ENCODE results near the gene HOXD10.
A peak's percentile ranks its signal among the peaks of the same experiment; 100 is the strongest.

HOXD10 gene

DNA sequence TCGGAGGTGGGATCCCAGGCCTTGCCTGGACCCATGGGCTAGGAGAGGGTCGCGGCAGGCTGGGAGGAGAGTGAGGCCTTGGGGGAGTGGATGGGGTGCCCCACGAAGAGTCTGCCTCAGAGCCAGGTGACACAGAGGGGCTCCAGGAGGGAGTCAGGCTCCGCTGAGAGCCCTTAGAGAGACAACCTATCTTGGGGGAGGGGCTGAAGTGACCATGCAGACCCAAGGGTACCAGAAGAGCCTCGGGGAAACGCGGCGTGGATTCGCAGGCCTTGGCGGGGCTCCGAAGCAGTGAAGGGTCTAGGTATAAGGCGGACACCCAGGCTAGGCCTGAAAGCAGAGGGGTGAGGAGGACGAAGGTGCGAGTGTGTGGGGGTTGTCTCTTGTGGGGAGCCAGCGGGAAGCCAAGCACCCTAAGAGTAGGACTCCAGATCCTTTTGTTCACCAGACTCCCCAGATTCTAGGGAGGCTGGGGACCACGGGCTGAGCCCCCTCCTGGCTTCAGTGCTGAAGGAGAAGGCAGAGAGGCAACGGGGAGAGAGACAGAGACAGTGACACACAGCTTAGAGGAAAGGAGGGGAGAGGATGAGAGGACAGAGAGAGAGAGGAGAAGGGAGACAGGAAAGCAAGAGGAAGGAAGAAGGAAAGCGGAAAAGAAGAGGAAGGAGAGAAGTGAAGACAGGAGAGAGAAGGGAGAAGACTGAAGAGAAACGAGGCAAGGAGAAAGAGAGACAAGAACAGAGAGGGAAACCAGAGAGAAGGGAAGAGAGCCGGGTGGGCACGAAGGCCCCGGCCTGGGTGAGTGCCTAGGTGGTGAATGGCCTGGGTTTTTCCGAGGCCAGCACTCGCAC is 10.6 kb upstream of the HOXD10 start:
- TF ChIP-seq EP300 (IDR thresholded peaks at IDR 0.05; ENCODE audit: borderline replicate concordance) (no peak), NFIC (IDR thresholded peaks at IDR 0.05) (no peak), RAD21 (IDR thresholded peaks at IDR 0.05; ENCODE audit: low read depth) (no peak), FOXM1 (IDR thresholded peaks at IDR 0.05; ENCODE audit: borderline replicate concordance, low read depth) (no peak), YY1 (IDR thresholded peaks at IDR 0.05; ENCODE audit: low read depth) (no peak), TEAD4 (IDR thresholded peaks at IDR 0.05) (no peak), EGR1 (IDR thresholded peaks at IDR 0.05) (no peak), CREB1 (IDR thresholded peaks at IDR 0.05; ENCODE audit: low read depth) (no peak), ZBTB7A (IDR thresholded peaks at IDR 0.05; ENCODE audit: low read depth) (no peak), TCF12 (IDR thresholded peaks at IDR 0.05; ENCODE audit: low read depth) (no peak), CEBPB (IDR thresholded peaks at IDR 0.05) (no peak), TAF1 (IDR thresholded peaks at IDR 0.05; ENCODE audit: low read depth) (no peak), MAX (IDR thresholded peaks at IDR 0.05) (no peak), REST (IDR thresholded peaks at IDR 0.05; ENCODE audit: low read depth) (no peak)
- TF ChIP-seq, protein P1, sequence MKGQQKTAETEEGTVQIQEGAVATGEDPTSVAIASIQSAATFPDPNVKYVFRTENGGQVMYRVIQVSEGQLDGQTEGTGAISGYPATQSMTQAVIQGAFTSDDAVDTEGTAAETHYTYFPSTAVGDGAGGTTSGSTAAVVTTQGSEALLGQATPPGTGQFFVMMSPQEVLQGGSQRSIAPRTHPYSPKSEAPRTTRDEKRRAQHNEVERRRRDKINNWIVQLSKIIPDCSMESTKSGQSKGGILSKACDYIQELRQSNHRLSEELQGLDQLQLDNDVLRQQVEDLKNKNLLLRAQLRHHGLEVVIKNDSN (IDR thresholded peaks at IDR 0.05) = no peak

DNA sequence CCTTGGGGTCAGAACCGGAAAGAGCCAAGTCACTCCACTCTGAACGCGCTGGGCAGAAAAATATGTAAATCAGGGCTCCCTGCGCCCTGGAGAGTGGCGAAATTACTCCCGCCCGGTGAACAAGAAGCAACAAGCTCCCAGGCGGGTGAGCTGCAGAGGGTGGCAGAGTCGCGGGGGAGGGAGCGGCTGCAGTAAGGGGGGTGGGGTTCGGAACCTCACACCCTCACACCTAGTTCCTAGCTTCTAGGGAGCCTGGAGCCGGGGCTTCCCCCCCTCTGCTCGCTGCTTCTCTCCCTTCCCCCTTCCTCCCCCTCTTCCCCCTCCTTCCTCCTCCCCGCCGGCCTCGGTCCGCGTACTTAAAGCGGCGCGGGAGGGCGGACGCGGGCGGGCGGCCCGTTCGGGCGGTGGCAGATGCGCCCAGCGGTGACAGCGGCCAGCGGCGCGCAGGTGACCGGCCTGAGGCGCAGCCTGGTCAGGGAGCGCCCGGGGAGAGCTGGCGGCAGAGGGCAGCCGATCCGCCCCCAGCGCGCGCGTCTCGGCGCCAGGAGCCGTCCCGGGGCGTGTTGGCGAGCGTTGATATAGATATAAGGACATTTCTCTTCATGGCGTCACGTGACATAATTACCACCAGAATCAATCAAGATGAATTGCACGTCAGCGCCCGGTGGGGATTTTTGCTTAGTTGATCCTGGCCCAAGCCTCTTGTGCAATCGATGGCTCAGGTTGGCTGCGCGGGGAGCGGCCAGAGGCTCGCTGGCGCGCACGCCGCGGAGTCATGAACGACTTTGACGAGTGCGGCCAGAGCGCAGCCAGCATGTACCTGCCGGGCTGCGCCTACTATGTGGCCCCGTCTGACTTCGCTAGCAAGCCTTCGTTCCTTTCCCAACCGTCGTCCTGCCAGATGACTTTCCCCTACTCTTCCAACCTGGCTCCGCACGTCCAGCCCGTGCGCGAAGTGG is 9.7 kb upstream of the HOXD10 start, which contains the start of gene HOXD11:
Gene HOXD11, plus strand, starts transcription at position 700 of the 959 bp plus-strand sequence. Its CDS starts 76 bp downstream, at position 776.
- TF ChIP-seq EGR1 (IDR thresholded peaks at IDR 0.05) (no peak), MAX (IDR thresholded peaks at IDR 0.05) (peak; percentile 81), TEAD4 (IDR thresholded peaks at IDR 0.05) (no peak), RAD21 (IDR thresholded peaks at IDR 0.05; ENCODE audit: low read depth) (no peak), TAF1 (IDR thresholded peaks at IDR 0.05; ENCODE audit: low read depth) (no peak), YY1 (IDR thresholded peaks at IDR 0.05; ENCODE audit: low read depth) (peak; percentile 20; the same call in 1 of the 2 replicates), CREB1 (IDR thresholded peaks at IDR 0.05; ENCODE audit: low read depth) (no peak), NFIC (IDR thresholded peaks at IDR 0.05) (peak; percentile 27), TCF12 (IDR thresholded peaks at IDR 0.05; ENCODE audit: low read depth) (no peak; the same call in 1 of the 2 replicates), REST (IDR thresholded peaks at IDR 0.05; ENCODE audit: low read depth) (no peak), EP300 (IDR thresholded peaks at IDR 0.05; ENCODE audit: borderline replicate concordance) (no peak), FOXM1 (IDR thresholded peaks at IDR 0.05; ENCODE audit: borderline replicate concordance, low read depth) (no peak), CEBPB (IDR thresholded peaks at IDR 0.05) (peak; percentile 96), ZBTB7A (IDR thresholded peaks at IDR 0.05; ENCODE audit: low read depth) (no peak)
- TF ChIP-seq, protein P1 (IDR thresholded peaks at IDR 0.05) = peak; percentile 80

DNA sequence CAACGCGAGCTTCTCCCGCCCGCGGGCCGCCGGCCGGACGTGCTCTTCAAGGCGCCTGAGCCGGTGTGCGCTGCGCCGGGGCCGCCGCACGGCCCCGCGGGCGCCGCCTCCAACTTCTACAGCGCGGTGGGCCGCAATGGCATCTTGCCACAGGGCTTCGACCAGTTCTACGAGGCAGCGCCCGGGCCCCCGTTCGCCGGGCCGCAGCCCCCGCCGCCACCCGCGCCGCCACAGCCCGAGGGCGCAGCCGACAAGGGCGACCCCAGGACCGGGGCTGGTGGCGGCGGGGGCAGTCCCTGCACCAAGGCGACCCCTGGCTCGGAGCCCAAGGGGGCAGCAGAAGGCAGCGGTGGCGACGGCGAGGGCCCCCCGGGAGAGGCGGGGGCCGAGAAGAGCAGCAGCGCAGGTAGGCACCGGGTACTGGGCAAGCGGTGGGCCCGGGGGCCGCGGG is 8.8 kb upstream of the HOXD10 start:
- TF ChIP-seq CEBPB (IDR thresholded peaks at IDR 0.05) (no peak), RAD21 (IDR thresholded peaks at IDR 0.05; ENCODE audit: low read depth) (no peak), REST (IDR thresholded peaks at IDR 0.05; ENCODE audit: low read depth) (no peak), CREB1 (IDR thresholded peaks at IDR 0.05; ENCODE audit: low read depth) (no peak), TCF12 (IDR thresholded peaks at IDR 0.05; ENCODE audit: low read depth) (no peak), TEAD4 (IDR thresholded peaks at IDR 0.05) (no peak), ZBTB7A (IDR thresholded peaks at IDR 0.05; ENCODE audit: low read depth) (no peak), MAX (IDR thresholded peaks at IDR 0.05) (no peak), YY1 (IDR thresholded peaks at IDR 0.05; ENCODE audit: low read depth) (no peak), NFIC (IDR thresholded peaks at IDR 0.05) (no peak), FOXM1 (IDR thresholded peaks at IDR 0.05; ENCODE audit: borderline replicate concordance, low read depth) (no peak), EGR1 (IDR thresholded peaks at IDR 0.05) (no peak), TAF1 (IDR thresholded peaks at IDR 0.05; ENCODE audit: low read depth) (no peak), EP300 (IDR thresholded peaks at IDR 0.05; ENCODE audit: borderline replicate concordance) (no peak)
- TF ChIP-seq, protein P1 (IDR thresholded peaks at IDR 0.05) = no peak
